Mucosa of descending colon (tissue), 3 donors: ENCODE results near the gene HRCT1. TPM values are rescaled to one million over a fixed set of nuclear protein-coding genes. Genes with fewer than 3 reads are reported as not detected.
"Not testable (repeated sequence)": the region's sequence is repeated elsewhere in the genome, so short reads cannot be mapped to it uniquely, and the experiment has no call there.

Experiments
- ATAC-seq: fragments of 200-7000 bp; cut with Tn5 transposase; one replicate; pipeline ENCODE4 v1.9.1; 2020; ENCODE audit warnings: mild to moderate bottlenecking, moderate library complexity
- DNase-seq, 3 donors: peaks; one replicate each; pipeline ENCODE4 v3.0.0-alpha.2; 2020
- H3K36me3 ChIP-seq: fragments of 200-600 bp; one replicate; pipeline ENCODE4 v1.8.0; 2021; ENCODE audit warnings: low read depth, mild to moderate bottlenecking
- H3K4me1 ChIP-seq: fragments of 200-600 bp; one replicate; pipeline ENCODE4 v1.8.0; 2021; ENCODE audit warnings: low read depth, mild to moderate bottlenecking
- H3K4me3 ChIP-seq: fragments of 200-600 bp; one replicate; pipeline ENCODE4 v1.8.0; 2021; ENCODE audit warnings: mild to moderate bottlenecking
- H3K9me3 ChIP-seq: fragments of 200-600 bp; one replicate; pipeline ENCODE4 v1.8.0; 2021; ENCODE audit warnings: mild to moderate bottlenecking
- intact Hi-C, 2 donors: fragments of 100-400 bp; cut with DNase I in 1 of 2; cut with micrococcal nuclease in 1 of 2; formaldehyde crosslinking; loops; one replicate each; pipeline versions ENCODE4 v1.11.0 to v1.11.1; 2022; cut with DNase I, micrococcal nuclease
- total RNA-seq, 3 donors: library from RNA; stranded (reverse); fragmentation: NEBNext Ultra II Directional in 2 of 3; extraction: Animal tissue kit (Norgen Biotek cat#: 25700) in 2 of 3; gene quantifications; one replicate each; pipeline versions ENCODE4 v1.2.1 to v1.2.4, GENCODE V29; 2021 to 2023
- TF ChIP-seq, protein P1 (sequence below): fragments of 200-600 bp; IDR thresholded peaks from one replicate; pipeline ENCODE4 v1.8.0; 2022; ENCODE audit warnings: antibody characterized with exemption, mild to moderate bottlenecking
- donor health status: DM: no; HTN: no; CAD: no; lungs with moderate emphysema.
- donor health status: DM: no; HTN: no; CAD: no.
- donor health status: DM: no; HTN: yes; CAD: no.

HRCT1 gene
- total RNA-seq, 3 donors from 2014 or later: 24.8 to 161 (median 82.1) TPM

DNA sequence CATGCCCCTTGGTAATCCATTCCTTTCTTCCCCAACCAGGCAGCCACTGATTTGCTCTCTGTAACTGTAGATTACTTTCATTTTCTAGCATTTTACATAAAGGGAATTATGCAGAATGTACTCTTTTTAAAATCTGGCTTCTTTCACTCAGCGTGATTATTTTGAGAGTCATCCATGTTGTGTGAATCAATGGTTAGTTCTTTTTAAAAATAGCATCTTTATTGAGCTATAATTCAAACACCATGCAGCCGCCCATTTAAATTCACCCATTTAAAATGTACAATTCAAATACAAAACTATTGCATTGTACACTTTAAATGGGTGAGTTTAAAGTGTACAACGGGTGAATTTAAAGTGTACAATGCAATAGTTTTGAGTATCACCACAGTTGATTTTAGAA is 33.5 kb upstream of the HRCT1 start:
- ATAC-seq (no peak), DNase-seq (no peak)
- Histone ChIP-seq H3K36me3 (no peaks in the 10 kb centered on the region), H3K9me3 (no peaks in the 10 kb centered on the region), H3K4me1 (no peaks in the 10 kb centered on the region), H3K4me3 (no peak overlapping the region)
- intact Hi-C loops: no loop called here
- TF ChIP-seq, protein P1, sequence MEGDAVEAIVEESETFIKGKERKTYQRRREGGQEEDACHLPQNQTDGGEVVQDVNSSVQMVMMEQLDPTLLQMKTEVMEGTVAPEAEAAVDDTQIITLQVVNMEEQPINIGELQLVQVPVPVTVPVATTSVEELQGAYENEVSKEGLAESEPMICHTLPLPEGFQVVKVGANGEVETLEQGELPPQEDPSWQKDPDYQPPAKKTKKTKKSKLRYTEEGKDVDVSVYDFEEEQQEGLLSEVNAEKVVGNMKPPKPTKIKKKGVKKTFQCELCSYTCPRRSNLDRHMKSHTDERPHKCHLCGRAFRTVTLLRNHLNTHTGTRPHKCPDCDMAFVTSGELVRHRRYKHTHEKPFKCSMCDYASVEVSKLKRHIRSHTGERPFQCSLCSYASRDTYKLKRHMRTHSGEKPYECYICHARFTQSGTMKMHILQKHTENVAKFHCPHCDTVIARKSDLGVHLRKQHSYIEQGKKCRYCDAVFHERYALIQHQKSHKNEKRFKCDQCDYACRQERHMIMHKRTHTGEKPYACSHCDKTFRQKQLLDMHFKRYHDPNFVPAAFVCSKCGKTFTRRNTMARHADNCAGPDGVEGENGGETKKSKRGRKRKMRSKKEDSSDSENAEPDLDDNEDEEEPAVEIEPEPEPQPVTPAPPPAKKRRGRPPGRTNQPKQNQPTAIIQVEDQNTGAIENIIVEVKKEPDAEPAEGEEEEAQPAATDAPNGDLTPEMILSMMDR: no peak

DNA sequence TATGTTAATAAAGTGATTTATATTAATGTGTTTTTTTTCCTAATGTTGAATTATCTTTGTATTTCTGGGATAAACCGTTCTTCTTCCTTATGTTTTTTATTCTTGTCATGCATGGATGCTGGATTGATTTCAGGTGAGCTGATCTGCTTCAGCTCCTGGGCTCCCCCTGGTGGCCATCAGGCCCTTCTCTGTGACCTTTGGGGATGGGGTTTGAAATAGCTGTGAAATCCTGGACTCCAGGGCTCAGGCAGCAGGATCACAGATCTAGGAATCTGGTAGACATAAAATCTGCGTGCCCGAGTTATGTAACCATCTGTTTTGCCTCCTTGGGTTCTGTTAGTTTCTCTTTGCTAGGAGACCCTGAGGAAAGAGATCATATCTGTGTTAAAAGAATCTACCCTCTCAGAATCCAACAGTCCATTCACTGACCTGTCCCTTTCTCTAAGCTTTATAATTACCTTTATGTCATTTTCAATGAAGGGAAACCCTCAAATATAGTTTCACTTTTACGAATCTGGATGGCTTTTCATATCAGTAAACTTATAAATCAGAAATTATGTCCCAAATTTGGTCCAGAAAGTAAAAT is 23.6 kb upstream of the HRCT1 start:
- H3K4me1 ChIP-seq: no peaks in the 10 kb centered on the region
- H3K4me3 ChIP-seq: no peak overlapping the region
- ATAC-seq: peak; percentile 94
- H3K36me3 ChIP-seq: no peaks in the 10 kb centered on the region
- intact Hi-C loops: loop anchor here (5.0 to 10.0 kb wide), 4 partner anchors 48 to 98 kb away; partner anchors contain the start of genes FAM221B (in 1 of the 2), NPR2 (in 1 of the 2) and TMEM8B (in 1 of the 2)
- TF ChIP-seq, protein P1: peak; percentile 93
- DNase-seq: peak; percentile 75 to 94 (median 89)
- no peaks in the 10 kb centered on the region for H3K9me3 ChIP-seq

DNA sequence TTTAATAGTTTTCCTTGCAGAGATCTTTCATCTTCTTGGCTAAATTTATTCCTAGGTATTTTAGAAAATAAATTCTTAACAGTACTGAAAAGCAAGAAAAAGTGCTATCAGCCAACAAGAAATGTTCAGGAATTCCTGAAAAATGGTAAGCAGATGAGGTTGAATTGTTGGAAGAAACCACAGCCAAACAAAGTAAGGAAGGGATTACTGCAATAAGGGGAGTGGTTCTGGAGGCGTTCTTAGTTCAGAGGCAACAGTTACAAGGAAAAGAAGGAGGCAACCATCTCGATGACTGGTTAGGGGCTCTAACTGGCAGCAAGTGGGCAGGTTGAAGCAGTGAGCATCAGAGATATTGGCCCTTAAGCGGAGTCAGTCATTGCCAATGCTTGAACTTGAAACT is 23.0 kb upstream of the HRCT1 start:
- no peak for DNase-seq
- Histone ChIP-seq H3K36me3 (no peaks in the 10 kb centered on the region), H3K4me3 (no peak overlapping the region), H3K9me3 (no peaks in the 10 kb centered on the region), H3K4me1 (no peaks in the 10 kb centered on the region)
- ATAC-seq: no peak
- TF ChIP-seq, protein P1: no peak
- intact Hi-C loops: loop anchor here (5.0 to 10.0 kb wide), 4 partner anchors 48 to 98 kb away; partner anchors contain the start of genes FAM221B (in 1 of the 2), NPR2 (in 1 of the 2) and TMEM8B (in 1 of the 2)

DNA sequence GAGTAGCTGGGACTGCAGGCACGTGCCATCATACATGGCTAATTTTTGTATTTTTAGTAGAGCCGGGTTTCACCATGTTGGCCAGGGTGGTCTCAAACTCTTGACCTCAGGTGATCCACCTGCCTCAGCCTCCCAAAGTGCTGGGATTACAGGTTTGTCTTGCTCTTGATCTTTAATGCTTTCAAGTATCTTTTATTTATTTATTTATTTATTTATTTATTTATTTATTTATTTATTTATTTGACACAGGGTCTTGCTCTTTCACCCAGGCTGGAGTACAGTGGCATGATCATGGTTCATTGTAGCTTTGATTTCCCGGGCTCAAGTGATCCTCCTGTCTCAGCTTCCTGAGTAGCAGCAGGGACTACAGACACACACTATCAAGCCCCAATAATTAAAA is 21.1 kb upstream of the HRCT1 start:
- not testable (repeated sequence) for H3K36me3 ChIP-seq, ATAC-seq, DNase-seq, H3K4me3 ChIP-seq, H3K9me3 ChIP-seq, H3K4me1 ChIP-seq
- intact Hi-C loops: loop anchor here (5.0 to 10.0 kb wide), 4 partner anchors 50 to 100 kb away; partner anchors contain the start of genes FAM221B (in 1 of the 2), NPR2 (in 1 of the 2) and TMEM8B (in 1 of the 2)

DNA sequence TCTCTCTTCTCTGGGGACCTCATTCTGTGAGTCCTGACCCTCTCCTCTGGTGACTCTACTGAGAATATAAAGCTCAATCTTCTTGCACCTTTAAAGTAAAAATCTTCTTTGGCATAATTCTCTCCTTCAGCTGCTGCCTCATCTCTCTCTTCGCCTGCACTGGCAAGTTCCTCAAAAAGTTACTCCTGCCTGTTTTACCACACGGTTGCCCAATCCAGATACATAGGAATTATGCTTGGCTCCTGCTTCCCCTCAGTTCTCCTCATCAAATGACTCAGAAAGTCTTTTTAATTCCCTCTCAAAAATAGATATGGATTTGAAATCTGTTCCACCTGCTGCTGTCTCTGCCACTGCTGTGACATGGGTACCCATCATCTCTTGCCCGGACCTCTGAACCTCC is 14.4 kb upstream of the HRCT1 start:
- TF ChIP-seq, protein P1: no peak
- H3K4me1 ChIP-seq: no peaks in the 10 kb centered on the region
- no peaks in the 10 kb centered on the region for H3K9me3 ChIP-seq
- no peaks in the 10 kb centered on the region for H3K36me3 ChIP-seq
- no peak for DNase-seq
- H3K4me3 ChIP-seq: no peak overlapping the region
- no peak for ATAC-seq
- intact Hi-C loops: loop anchor here (10.0 kb wide), 2 partner anchors 123 to 133 kb away; no protein-coding TSS in a partner anchor

DNA sequence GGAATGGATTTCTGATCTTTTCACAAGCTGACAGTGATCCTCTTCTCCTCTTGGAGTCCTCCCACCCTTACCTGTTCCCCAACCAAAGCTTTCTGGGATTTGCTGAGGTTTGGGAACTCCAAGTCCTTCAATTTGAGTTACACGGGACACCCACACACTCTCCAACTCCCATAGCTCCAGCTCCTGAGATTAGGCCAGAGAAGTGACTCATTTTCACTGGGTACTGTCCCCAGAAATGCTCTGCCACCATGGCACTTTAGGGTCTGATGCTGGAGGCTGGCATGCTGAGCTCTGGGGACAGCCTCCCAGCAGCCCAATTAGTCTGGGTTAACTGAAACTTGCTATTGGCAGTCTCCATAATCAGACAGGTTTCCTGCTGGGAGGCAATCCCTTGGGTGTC is 14.0 kb upstream of the HRCT1 start:
- no peaks in the 10 kb centered on the region for H3K9me3 ChIP-seq

More for the DNA sequence above, 14.0 kb upstream of the HRCT1 start:
- Histone ChIP-seq H3K36me3 (no peaks in the 10 kb centered on the region), H3K4me1 (no peaks in the 10 kb centered on the region), H3K4me3 (no peak overlapping the region)
- DNase-seq (no peak), ATAC-seq (no peak)
- intact Hi-C loops: loop anchor here (10.0 kb wide), 2 partner anchors 123 to 133 kb away; no protein-coding TSS in a partner anchor
- TF ChIP-seq, protein P1: no peak
